H1 (cell line): ENCODE results near the gene COX7A2. TPM values are rescaled to one million over a fixed set of nuclear protein-coding genes. Genes with fewer than 3 reads are reported as not detected.

Experiments
- CTCF ChIA-PET: fragments of 300-600 bp; sonication (Branson Sonifier 250); formaldehyde crosslinking; loops from one replicate; lab custom pipeline; 2021; ENCODE audit not compliant: partially characterized antibody; lab: Charles Lee
- POLR2A ChIA-PET: fragments of 300-600 bp; sonication (Branson Sonifier 250); formaldehyde crosslinking; loops from one replicate; lab custom pipeline; 2021; ENCODE audit warnings: inconsistent platforms; ENCODE audit not compliant: partially characterized antibody; lab: Charles Lee
- DNase-seq, 2 experiments: peaks; one replicate each; pipeline versions ENCODE4 v3.0.0 to v3.0.0-alpha.2; 2010 to 2022; ENCODE audit warnings: low spot score in 2 of 2, low read depth in 1 of 2, mixed read lengths in 1 of 2
- FAIRE-seq: peaks from 2 replicates; lab custom pipeline; 2011; peaks lifted over from hg19 to GRCh38; lab: Jason Lieb, UNC
- H2AFZ ChIP-seq: 2 replicates; pipeline ENCODE4 v1.8.1; 2012; ENCODE audit warnings: low read length, inconsistent platforms
- H2AK5ac ChIP-seq: 2 replicates; pipeline ENCODE4 v1.6.1; 2013; ENCODE audit warnings: low read depth, low read length
- H2BK120ac ChIP-seq: replicated peaks from 2 replicates; pipeline ENCODE3; 2013; ENCODE audit warnings: low read depth, low read length, inconsistent platforms
- H2BK12ac ChIP-seq: 2 replicates; pipeline ENCODE4 v1.6.1; 2013; ENCODE audit warnings: low read depth, low read length
- H2BK15ac ChIP-seq: 2 replicates; pipeline ENCODE4 v1.6.1; 2013; ENCODE audit warnings: low read length
- H2BK20ac ChIP-seq: 2 replicates; pipeline ENCODE4 v1.6.1; 2013; ENCODE audit warnings: low read length
- H2BK5ac ChIP-seq: 2 replicates; pipeline ENCODE4 v1.6.1; 2013; ENCODE audit warnings: low read depth, low read length
- H3K14ac ChIP-seq: 2 replicates; pipeline ENCODE4 v1.6.1; 2013; ENCODE audit warnings: inconsistent platforms; ENCODE audit not compliant: insufficient read length
- H3K18ac ChIP-seq: 2 replicates; pipeline ENCODE4 v1.6.1; 2013; ENCODE audit warnings: low read length; ENCODE audit errors: extremely low read depth
- H3K23ac ChIP-seq: 2 replicates; pipeline ENCODE4 v1.6.1; 2013; ENCODE audit warnings: inconsistent platforms; ENCODE audit not compliant: insufficient read length
- H3K23me2 ChIP-seq: 2 replicates; pipeline ENCODE4 v1.6.1; 2013; ENCODE audit warnings: low read depth, low read length
- H3K27ac ChIP-seq: 2 replicates; pipeline ENCODE4 v1.6.1; 2011; ENCODE audit warnings: low read depth, low read length, inconsistent platforms
- H3K27me3 ChIP-seq, 4 experiments: replicated peaks in 1 of 4; 1 replicate in 1 of 4; 2 replicates in 3 of 4; pipeline versions ENCODE4 v1.6.1 to v1.8.1; 2011 to 2013; ENCODE audit warnings: low read length in 3 of 4, mild to moderate bottlenecking in 3 of 4, inconsistent platforms in 2 of 4, mixed read lengths in 2 of 4, moderate library complexity in 1 of 4; ENCODE audit not compliant: control insufficient read depth in 3 of 4, insufficient read depth in 3 of 4; ENCODE audit errors: extremely low read depth in 1 of 4
- H3K36me3 ChIP-seq, 4 experiments: 2 replicates each; pipeline versions ENCODE4 v1.6.1 to v1.8.1; 2011 to 2013; ENCODE audit warnings: mild to moderate bottlenecking in 4 of 4, low read length in 3 of 4, moderate library complexity in 2 of 4, control low read depth in 1 of 4, inconsistent platforms in 1 of 4; ENCODE audit not compliant: insufficient read depth in 4 of 4, control insufficient read depth in 2 of 4
- H3K4ac ChIP-seq: replicated peaks from 2 replicates; pipeline ENCODE3; 2013; ENCODE audit warnings: low read length, low read depth, mixed read lengths, inconsistent platforms; ENCODE audit not compliant: insufficient read length
- H3K4me1 ChIP-seq, 4 experiments: replicated peaks in 1 of 4; 1 replicate in 1 of 4; 2 replicates in 3 of 4; pipeline versions ENCODE4 v1.6.1 to v1.8.1; 2011 to 2013; ENCODE audit warnings: low read length in 3 of 4, inconsistent platforms in 2 of 4, mixed read lengths in 1 of 4; ENCODE audit not compliant: insufficient read depth in 4 of 4, control insufficient read depth in 3 of 4
- H3K4me2 ChIP-seq, 2 experiments: 2 replicates each; pipeline versions ENCODE4 v1.6.1 to v1.8.1; 2011 to 2013; ENCODE audit warnings: low read depth in 2 of 2, low read length in 2 of 2, control low read depth in 1 of 2, inconsistent platforms in 1 of 2, mild to moderate bottlenecking in 1 of 2; ENCODE audit not compliant: insufficient read depth in 1 of 2
- H3K4me3 ChIP-seq, 4 experiments: fragments of 200-600, 300-600 bp in 1 of 4; sonication (generic), shearing (Covaris generic), sonication (Bioruptor Twin) in 1 of 4; 2 replicates each; pipeline versions ENCODE4 v1.5.1 to v1.8.1; 2011 to 2016; ENCODE audit warnings: low read length in 4 of 4, low read depth in 3 of 4, control low read depth in 2 of 4, inconsistent platforms in 2 of 4, mild to moderate bottlenecking in 2 of 4, mixed read lengths in 1 of 4, moderate library complexity in 1 of 4; ENCODE audit not compliant: insufficient read depth in 2 of 4; ENCODE audit errors: extremely low read depth in 1 of 4
- H3K56ac ChIP-seq: replicated peaks from 2 replicates; pipeline ENCODE3; 2013; ENCODE audit warnings: low read depth, mild to moderate bottlenecking, mixed read lengths, low read length, inconsistent platforms; ENCODE audit not compliant: insufficient read length
- H3K79me1 ChIP-seq: 2 replicates; pipeline ENCODE4 v1.6.1; 2013; ENCODE audit warnings: low read depth, low read length, control low read depth
- H3K79me2 ChIP-seq, 2 experiments: 2 replicates each; pipeline versions ENCODE4 v1.6.1 to v1.8.1; 2012 to 2013; ENCODE audit warnings: low read length in 2 of 2, mild to moderate bottlenecking in 2 of 2, inconsistent platforms in 1 of 2; ENCODE audit not compliant: insufficient read depth in 2 of 2, control insufficient read depth in 1 of 2
- H3K9ac ChIP-seq, 4 experiments: replicated peaks in 1 of 4; 1 replicate in 1 of 4; 2 replicates in 3 of 4; pipeline versions ENCODE4 v1.6.1 to v1.8.1; 2011 to 2013; ENCODE audit warnings: low read depth in 3 of 4, low read length in 3 of 4, control low read depth in 2 of 4, mild to moderate bottlenecking in 2 of 4, moderate library complexity in 2 of 4, inconsistent platforms in 1 of 4; ENCODE audit errors: extremely low read depth in 1 of 4
- H3K9me3 ChIP-seq, 2 experiments: 2 replicates each; pipeline versions ENCODE4 v1.6.1 to v1.8.1; 2012 to 2013; ENCODE audit warnings: mild to moderate bottlenecking in 2 of 2, moderate library complexity in 2 of 2, control low read depth in 1 of 2, inconsistent platforms in 1 of 2, low read depth in 1 of 2, low read length in 1 of 2, mixed read lengths in 1 of 2; ENCODE audit not compliant: insufficient read depth in 2 of 2
- H4K20me1 ChIP-seq, 2 experiments: replicated peaks in 1 of 2; 2 replicates each; pipeline versions ENCODE3 to v1.8.1; 2011 to 2013; ENCODE audit warnings: inconsistent platforms in 2 of 2, low read length in 2 of 2, mild to moderate bottlenecking in 1 of 2; ENCODE audit not compliant: insufficient read depth in 2 of 2, control insufficient read depth in 1 of 2
- H4K5ac ChIP-seq: 2 replicates; pipeline ENCODE4 v1.6.1; 2013; ENCODE audit warnings: low read length, low read depth, mixed read lengths, inconsistent platforms; ENCODE audit not compliant: insufficient read length
- H4K8ac ChIP-seq: 2 replicates; pipeline ENCODE4 v1.8.0; 2013; ENCODE audit warnings: mild to moderate bottlenecking, moderate library complexity, low read length, inconsistent platforms; ENCODE audit not compliant: insufficient read depth; ENCODE audit errors: extremely low read depth
- H4K91ac ChIP-seq: replicated peaks from 2 replicates; pipeline ENCODE3; 2013; ENCODE audit warnings: low read length, mixed read lengths, inconsistent platforms; ENCODE audit not compliant: insufficient read length
- E2F6 ChIP-seq: IDR thresholded peaks from 2 replicates; pipeline ENCODE4 v1.6.1; 2012; ENCODE audit warnings: inconsistent platforms
- MAFK ChIP-seq: IDR thresholded peaks from 2 replicates; pipeline ENCODE4 v1.6.1; 2012; ENCODE audit warnings: low read depth, mild to moderate bottlenecking, improper control_type of control experiment, low read length
- PHF8 ChIP-seq: fragments of 200-600 bp; sonication (generic); conservative IDR thresholded peaks from 2 replicates; pipeline ENCODE4 v1.7.1; 2012; ENCODE audit warnings: low read depth, mild to moderate bottlenecking, inconsistent platforms, low read length, moderate library complexity
- SP1 ChIP-seq: IDR thresholded peaks from 2 replicates; pipeline ENCODE4 v1.6.1; 2011; ENCODE audit warnings: low read depth, low read length
- TAF1 ChIP-seq: IDR thresholded peaks from 2 replicates; pipeline ENCODE4 v1.6.1; 2011; ENCODE audit warnings: mild to moderate bottlenecking, low read depth, low read length
- WGBS, 2 experiments: shearing (Covaris generic) in 1 of 2; methylation state at CpG; one replicate each; pipeline versions ENCODE4 v1.1.6 to v1.1.7; 2013 to 2015; ENCODE audit warnings: low lambda C conversion rate in 2 of 2, mixed read lengths in 2 of 2, inconsistent platforms in 1 of 2, low coverage in 1 of 2, missing lambda C conversion rate in 1 of 2; ENCODE audit not compliant: insufficient replicate concordance in 2 of 2, insufficient coverage in 1 of 2, insufficient read length in 1 of 2; ENCODE audit errors: extremely low coverage in 1 of 2, missing lambda C conversion rate in 1 of 2; 5-methylcytosine and 5-hydroxymethylcytosine counted together
- polyA plus RNA-seq, 7 experiments: library from polyadenylated mRNA; depleted of rRNA in 3 of 7; stranded (reverse) in 5 of 7; unstranded in 2 of 7; fragments of >200 nt in 5 of 7; fragments of 200-250 nt in 2 of 7; gene quantifications; 1 replicate in 5 of 7; 2 replicates in 1 of 7; 4 replicates in 1 of 7; pipeline versions ENCODE4 v1.2.1 to v1.2.3, GENCODE V29; 2011 to 2013; ENCODE audit warnings: missing spikeins in 2 of 7, mixed read lengths in 2 of 7
- total RNA-seq: library from RNA; stranded (reverse); fragmentation: NEBNext Ultra II Directional; extraction: Animal tissue kit (Norgen Biotek cat#: 25700); gene quantifications from 2 replicates; pipeline ENCODE4 v1.2.1, GENCODE V29; 2021

The COX7A2 gene
- total and polyA plus RNA-seq, 2 of the 8 experiments (the other 6 are each of a cell fraction or from before 2014, with no cell fraction given) = 262 to 468 TPM

GRCh38 chr6:75292555-75292954 is 49.0 kb upstream of the COX7A2 start:
- Histone ChIP-seq H2AK5ac (no peak overlapping the region), H2BK15ac (no peak overlapping the region), H2BK120ac (no peak overlapping the region), H3K14ac (no peak overlapping the region), H2BK12ac (no peak overlapping the region), H4K5ac (no peak overlapping the region), H3K27me3 (no peaks in the 10 kb centered on the region), H4K91ac (no peak overlapping the region), H3K36me3 (no peaks in the 10 kb centered on the region), H3K4ac (no peak overlapping the region), H3K79me2 (no peaks in the 10 kb centered on the region), H3K56ac (no peak overlapping the region), H3K23ac (no peak overlapping the region), H3K9ac (no peak overlapping the region), H2AFZ (no peak overlapping the region), H3K23me2 (no peaks in the 10 kb centered on the region), H2BK20ac (no peak overlapping the region), H3K4me3 (no peak overlapping the region), H3K4me1 (peaks cover 3 to 9% (median 7%) of the 10 kb centered on the region in 4 experiments), H3K79me1 (no peaks in the 10 kb centered on the region), H3K9me3 (no peaks in the 10 kb centered on the region), H3K18ac (no peak overlapping the region), H4K8ac (no peak overlapping the region), H3K27ac (no peak overlapping the region), H4K20me1 (no peaks in the 10 kb centered on the region), H3K4me2 (no peak overlapping the region), H2BK5ac (no peak overlapping the region)
- no peak for FAIRE-seq
- WGBS, 2 experiments = 91% methylated on average over 2 of the region's 2 CpGs; no CpG with 5 or more reads in 1 of the 2 experiments
- ChIA-PET POLR2A (no interaction called here), CTCF (no interaction called here)
- no peak for DNase-seq
- TF ChIP-seq SP1 (no peak), MAFK (no peak), TAF1 (no peak), PHF8 (no peak), E2F6 (no peak)
